Testis (tissue), 2 donors: ENCODE results near the gene PTPDC1.

ENCODE experiments used
- CTCF ChIP-seq, 3 experiments: fragments of 450-650 bp in 2 of 3; fragments of 200-600 bp in 1 of 3; sonication (generic) in 1 of 3; IDR thresholded peaks; one replicate each; pipeline ENCODE4 v1.5.1; 2016 to 2019; ENCODE audit warnings: antibody characterized with exemption in 3 of 3, mild to moderate bottlenecking in 2 of 3, moderate library complexity in 1 of 3
- POLR2A ChIP-seq: fragments of 450-650 bp; IDR thresholded peaks from one replicate; pipeline ENCODE4 v1.6.1; 2017; ENCODE audit warnings: antibody characterized with exemption, mild to moderate bottlenecking, moderate library complexity

- TF ChIP-seq CTCF (IDR thresholded peaks at IDR 0.05) (no peak), POLR2A (no peak)
Measured at GRCh38 chr9:94061864-94062263, 22.4 kb upstream of the PTPDC1 start.
